MM.1S (cell line): ENCODE results near the gene FRAS1.

Experiments
- DNase-seq: peaks from one replicate; pipeline ENCODE4 v3.0.0-alpha.2; 2015
- H2AFZ ChIP-seq: fragments of 300-600 bp; sonication (generic); 2 replicates; pipeline ENCODE4 v1.6.0; 2016; ENCODE audit warnings: antibody characterized with exemption, low read length
- H3F3A ChIP-seq: fragments of 300-600 bp; sonication (generic); 2 replicates; pipeline ENCODE4 v1.6.1; 2016; ENCODE audit warnings: mild to moderate bottlenecking, antibody characterized with exemption, low read length, moderate library complexity, mixed read lengths; ENCODE audit not compliant: insufficient read depth
- H3K27ac ChIP-seq: fragments of 300-600 bp; sonication (generic); 2 replicates; pipeline ENCODE4 v1.5.1; 2016; ENCODE audit warnings: mild to moderate bottlenecking, low read length
- H3K27me3 ChIP-seq: fragments of 300-600 bp; sonication (generic); replicated peaks from 2 replicates; pipeline ENCODE4 v1.6.0; 2016; ENCODE audit warnings: low read length; ENCODE audit not compliant: insufficient read depth
- H3K36me3 ChIP-seq: fragments of 300-600 bp; sonication (generic); replicated peaks from 2 replicates; pipeline ENCODE4 v1.6.1; 2016; ENCODE audit warnings: mild to moderate bottlenecking, low read length, mixed read lengths; ENCODE audit not compliant: insufficient read depth
- H3K4me1 ChIP-seq: fragments of 300-600 bp; sonication (generic); 2 replicates; pipeline ENCODE4 v1.6.1; 2016; ENCODE audit warnings: low read length, mixed read lengths
- H3K4me2 ChIP-seq: fragments of 300-600 bp; sonication (generic); 2 replicates; pipeline ENCODE4 v1.6.0; 2016; ENCODE audit warnings: low read depth, low read length
- H3K4me3 ChIP-seq: fragments of 300-600 bp; sonication (generic); 2 replicates; pipeline ENCODE4 v1.5.1; 2016; ENCODE audit warnings: low read length, mixed read lengths
- H3K79me2 ChIP-seq: fragments of 300-600 bp; sonication (generic); 2 replicates; pipeline ENCODE4 v1.6.1; 2016; ENCODE audit warnings: mixed run types, low read length, mixed read lengths
- H3K9ac ChIP-seq: fragments of 300-600 bp; sonication (generic); 2 replicates; pipeline ENCODE4 v1.6.1; 2016; ENCODE audit warnings: low read length, mixed read lengths
- H3K9me2 ChIP-seq: fragments of 300-600 bp; sonication (generic); replicated peaks from 2 replicates; pipeline ENCODE4 v1.6.1; 2016; ENCODE audit warnings: mild to moderate bottlenecking, low read length, mixed read lengths; ENCODE audit not compliant: insufficient read depth
- H3K9me3 ChIP-seq: fragments of 300-600 bp; sonication (generic); replicated peaks from 2 replicates; pipeline ENCODE4 v1.6.1; 2016; ENCODE audit warnings: mild to moderate bottlenecking, low read length, mixed read lengths; ENCODE audit not compliant: insufficient read depth
- H4K20me1 ChIP-seq: fragments of 300-600 bp; sonication (generic); 2 replicates; pipeline ENCODE4 v1.6.1; 2016; ENCODE audit warnings: mild to moderate bottlenecking, low read length, moderate library complexity, mixed read lengths; ENCODE audit not compliant: insufficient read depth
- EZH2 ChIP-seq: fragments of 300-600 bp; sonication (generic); optimal IDR thresholded peaks from 2 replicates; pipeline ENCODE3; 2017; ENCODE audit warnings: low read depth, mild to moderate bottlenecking, antibody characterized with exemption, low read length, mixed read lengths
- EZH2phosphoT487 ChIP-seq: fragments of 300-600 bp; sonication (generic); IDR thresholded peaks from 2 replicates; pipeline ENCODE4 v1.6.1; 2018; ENCODE audit warnings: antibody characterized with exemption, low read length
- TF ChIP-seq, protein P1 (sequence below): fragments of 300-600 bp; sonication (generic); IDR thresholded peaks from 2 replicates; pipeline ENCODE4 v1.5.1; 2016; ENCODE audit warnings: antibody characterized with exemption, low read length, mixed read lengths

FRAS1 gene

DNA sequence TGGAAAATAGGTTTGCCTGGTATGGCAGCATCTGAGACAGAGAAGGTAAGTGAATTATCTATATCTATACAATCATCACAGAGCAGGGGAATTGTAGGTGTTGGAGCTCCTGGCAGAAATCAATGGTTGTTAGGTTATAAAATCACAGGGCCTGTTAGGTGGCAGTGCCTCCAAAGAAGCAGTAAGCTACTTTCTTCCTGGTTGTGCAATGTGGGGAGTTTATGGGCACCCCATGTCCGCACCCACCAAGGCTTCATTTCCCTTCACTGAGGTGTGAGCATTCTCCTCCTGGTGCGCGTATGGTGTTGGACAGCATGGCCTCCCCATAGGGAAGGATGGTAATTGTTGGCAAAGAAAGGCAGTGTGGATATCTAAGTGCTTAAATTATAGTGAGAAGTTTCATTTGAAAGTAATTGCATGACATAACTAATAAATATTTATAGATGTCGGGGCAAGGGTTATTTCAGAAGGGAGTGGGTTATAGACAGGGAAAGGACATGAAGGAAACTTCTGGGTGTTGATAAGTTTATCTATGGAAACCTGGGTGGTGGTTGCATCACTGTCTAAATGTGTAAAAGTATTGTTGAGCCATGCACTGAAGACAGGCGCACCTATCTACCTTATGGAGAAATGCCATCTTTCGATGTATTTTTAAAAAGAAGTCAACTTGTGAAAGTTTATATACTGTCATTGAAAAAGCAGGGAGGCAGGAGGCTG is 153.7 kb downstream of the FRAS1 start:
- no peaks in the 10 kb centered on the region for H3K27me3 ChIP-seq
- H2AFZ ChIP-seq, result no peak overlapping the region
- no peaks in the 10 kb centered on the region for H4K20me1 ChIP-seq
- no peaks in the 10 kb centered on the region for H3K9me2 ChIP-seq
- H3F3A ChIP-seq, result no peaks in the 10 kb centered on the region
- DNase-seq, result no peak
- no peaks in the 10 kb centered on the region for H3K79me2 ChIP-seq
- no peaks in the 10 kb centered on the region for H3K4me1 ChIP-seq
- no peak overlapping the region for H3K9ac ChIP-seq
- TF ChIP-seq EZH2phosphoT487, result no peak
- TF ChIP-seq, protein P1, sequence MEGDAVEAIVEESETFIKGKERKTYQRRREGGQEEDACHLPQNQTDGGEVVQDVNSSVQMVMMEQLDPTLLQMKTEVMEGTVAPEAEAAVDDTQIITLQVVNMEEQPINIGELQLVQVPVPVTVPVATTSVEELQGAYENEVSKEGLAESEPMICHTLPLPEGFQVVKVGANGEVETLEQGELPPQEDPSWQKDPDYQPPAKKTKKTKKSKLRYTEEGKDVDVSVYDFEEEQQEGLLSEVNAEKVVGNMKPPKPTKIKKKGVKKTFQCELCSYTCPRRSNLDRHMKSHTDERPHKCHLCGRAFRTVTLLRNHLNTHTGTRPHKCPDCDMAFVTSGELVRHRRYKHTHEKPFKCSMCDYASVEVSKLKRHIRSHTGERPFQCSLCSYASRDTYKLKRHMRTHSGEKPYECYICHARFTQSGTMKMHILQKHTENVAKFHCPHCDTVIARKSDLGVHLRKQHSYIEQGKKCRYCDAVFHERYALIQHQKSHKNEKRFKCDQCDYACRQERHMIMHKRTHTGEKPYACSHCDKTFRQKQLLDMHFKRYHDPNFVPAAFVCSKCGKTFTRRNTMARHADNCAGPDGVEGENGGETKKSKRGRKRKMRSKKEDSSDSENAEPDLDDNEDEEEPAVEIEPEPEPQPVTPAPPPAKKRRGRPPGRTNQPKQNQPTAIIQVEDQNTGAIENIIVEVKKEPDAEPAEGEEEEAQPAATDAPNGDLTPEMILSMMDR, result no peak
- no peak for TF ChIP-seq EZH2
- no peaks in the 10 kb centered on the region for H3K9me3 ChIP-seq
- H3K27ac ChIP-seq, result no peak overlapping the region
- H3K4me2 ChIP-seq, result no peak overlapping the region
- no peak overlapping the region for H3K4me3 ChIP-seq
- H3K36me3 ChIP-seq, result no peaks in the 10 kb centered on the region

DNA sequence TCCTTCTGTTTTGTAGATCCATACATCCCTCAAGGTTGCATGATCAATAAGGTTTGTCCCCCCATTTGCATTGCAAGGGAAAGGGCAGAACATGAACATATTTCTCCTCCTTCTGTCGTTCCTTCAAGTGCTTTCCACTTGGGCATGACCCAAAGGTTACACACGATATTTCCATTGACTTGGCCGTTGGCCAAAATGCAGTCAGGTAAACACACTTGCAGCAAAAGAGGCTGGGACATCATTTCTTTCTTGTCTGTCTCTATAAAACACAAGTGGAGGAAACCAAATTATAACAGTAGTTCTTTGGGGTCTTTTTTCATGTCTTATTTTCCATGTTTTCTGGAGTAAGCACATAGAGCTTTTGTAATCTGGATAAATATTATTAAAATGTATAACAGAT is 156.1 kb downstream of the FRAS1 start:
- Histone ChIP-seq H3K9ac (no peak overlapping the region), H3K9me2 (no peaks in the 10 kb centered on the region), H2AFZ (no peak overlapping the region), H3K79me2 (no peaks in the 10 kb centered on the region), H4K20me1 (no peaks in the 10 kb centered on the region), H3K27ac (no peak overlapping the region), H3K4me1 (no peaks in the 10 kb centered on the region), H3K27me3 (no peaks in the 10 kb centered on the region), H3K36me3 (no peaks in the 10 kb centered on the region), H3F3A (no peaks in the 10 kb centered on the region), H3K4me3 (no peak overlapping the region), H3K4me2 (no peak overlapping the region), H3K9me3 (no peaks in the 10 kb centered on the region)
- TF ChIP-seq EZH2phosphoT487 (no peak), EZH2 (no peak)
- TF ChIP-seq, protein P1, result no peak
- DNase-seq, result no peak

DNA sequence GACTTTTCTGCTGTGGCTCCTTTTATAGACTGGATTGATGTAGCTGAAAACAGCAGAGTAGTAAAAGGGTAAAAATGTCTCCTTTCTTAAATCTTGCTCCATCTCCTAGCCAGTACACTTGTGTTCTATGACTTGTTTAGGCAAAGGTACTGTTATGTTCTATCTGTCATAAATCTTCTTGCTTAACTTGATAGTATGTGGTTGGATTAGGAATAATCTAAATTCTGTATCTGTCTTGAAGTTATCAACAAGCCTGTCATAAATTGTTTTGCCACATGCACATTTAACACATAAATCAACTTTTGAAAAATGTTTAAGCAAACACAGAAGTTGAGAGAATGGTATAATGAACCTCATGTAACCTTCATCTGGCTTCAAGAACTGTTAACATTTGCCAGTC is 157.0 kb downstream of the FRAS1 start:
- no peaks in the 10 kb centered on the region for H3K9me3 ChIP-seq
- H3K9me2 ChIP-seq, result no peaks in the 10 kb centered on the region
- H3K27me3 ChIP-seq, result no peaks in the 10 kb centered on the region
- no peak overlapping the region for H3K4me3 ChIP-seq
- H3K36me3 ChIP-seq, result no peaks in the 10 kb centered on the region
- no peaks in the 10 kb centered on the region for H3F3A ChIP-seq
- no peaks in the 10 kb centered on the region for H3K4me1 ChIP-seq
- no peak for TF ChIP-seq EZH2
- TF ChIP-seq, protein P1, result no peak
- no peak for TF ChIP-seq EZH2phosphoT487
- no peaks in the 10 kb centered on the region for H4K20me1 ChIP-seq
- no peak overlapping the region for H3K9ac ChIP-seq
- no peak overlapping the region for H2AFZ ChIP-seq
- no peaks in the 10 kb centered on the region for H3K79me2 ChIP-seq
- no peak for DNase-seq
- H3K27ac ChIP-seq, result no peak overlapping the region
- H3K4me2 ChIP-seq, result no peak overlapping the region
